Endometrium (tissue), 2 donors: ENCODE data around the gene C1QTNF12.
"Not testable (repeated sequence)": the region's sequence is repeated elsewhere in the genome, so short reads cannot be mapped to it uniquely, and the experiment has no call there.

Experiments used
- FAIRE-seq: peaks from 2 replicates; lab custom pipeline; 2012; peaks lifted over from hg19 to GRCh38; lab: Jason Lieb, UNC
- donor health status: control.
- donor health status: control.

Gene C1QTNF12

DNA sequence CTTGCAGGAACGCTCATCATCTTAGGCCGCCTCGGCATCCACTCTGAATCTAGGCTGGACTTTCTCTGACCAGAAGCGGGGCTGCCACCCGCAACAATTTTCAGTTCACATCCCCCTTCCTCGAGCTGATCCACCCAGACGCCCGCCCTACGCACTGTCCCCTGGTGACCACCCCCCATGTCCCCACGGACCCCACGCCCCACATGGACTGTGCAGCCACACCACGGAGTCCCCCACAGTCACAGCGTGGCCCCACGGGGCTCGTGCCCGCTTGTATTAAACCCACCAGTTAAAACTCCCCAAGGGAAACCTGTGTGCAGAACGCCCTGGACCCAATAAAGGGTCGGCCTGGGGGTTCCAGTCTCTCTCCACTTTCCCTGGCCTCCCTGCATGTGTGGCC, 13.0 kb upstream of the C1QTNF12 start:
- FAIRE-seq = no peak

- no peak for FAIRE-seq
Measured at GRCh38 chr1:1259119-1259488, 12.6 kb upstream of the C1QTNF12 start.

GRCh38 chr1:1256956-1257871, 10.7 kb upstream of the C1QTNF12 start:
- no peak for FAIRE-seq

- FAIRE-seq = no peak
Measured at GRCh38 chr1:1255611-1256010, 9.1 kb upstream of the C1QTNF12 start.

GRCh38 chr1:1255078-1255477, 8.6 kb upstream of the C1QTNF12 start:
- no peak for FAIRE-seq

DNA sequence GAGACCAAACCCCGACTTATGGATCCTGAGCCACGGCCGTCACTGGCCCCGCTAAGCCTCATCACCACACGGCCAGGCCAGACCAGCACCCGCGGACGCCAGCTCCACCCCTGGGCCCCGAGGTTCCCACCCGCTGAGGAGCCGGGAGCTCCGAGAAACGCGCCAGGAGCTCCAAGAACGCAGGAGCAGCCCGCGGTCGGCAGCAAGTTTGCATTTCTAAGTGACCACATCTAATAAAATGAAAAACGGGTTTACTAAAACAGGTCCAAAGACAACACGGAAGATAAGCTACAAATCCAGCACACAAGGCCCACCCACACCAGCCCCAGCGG, 8.1 kb upstream of the C1QTNF12 start:
- FAIRE-seq = no peak

- no peak for FAIRE-seq
Measured at GRCh38 chr1:1253972-1254666, 7.6 kb upstream of the C1QTNF12 start.

DNA sequence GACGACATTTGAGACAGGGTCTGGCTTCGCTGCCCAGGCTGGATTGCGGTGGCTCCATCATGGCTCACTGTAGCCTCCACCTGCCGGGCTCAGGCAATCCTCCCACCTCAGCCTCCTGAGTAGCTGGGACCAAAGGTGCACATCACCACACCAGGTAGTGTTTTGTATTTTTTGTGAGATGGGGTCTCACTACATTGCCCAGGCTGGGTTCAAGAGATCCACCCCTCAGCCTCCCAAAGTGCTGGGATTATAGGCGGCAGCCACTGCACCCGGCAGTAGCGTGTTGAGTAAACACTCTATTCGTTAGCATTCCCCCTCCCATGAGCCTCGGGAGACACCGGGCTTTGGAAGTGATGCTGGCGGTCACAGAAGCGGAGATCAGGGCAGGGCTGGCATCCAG, 6.8 kb upstream of the C1QTNF12 start:
- no peak for FAIRE-seq

DNA sequence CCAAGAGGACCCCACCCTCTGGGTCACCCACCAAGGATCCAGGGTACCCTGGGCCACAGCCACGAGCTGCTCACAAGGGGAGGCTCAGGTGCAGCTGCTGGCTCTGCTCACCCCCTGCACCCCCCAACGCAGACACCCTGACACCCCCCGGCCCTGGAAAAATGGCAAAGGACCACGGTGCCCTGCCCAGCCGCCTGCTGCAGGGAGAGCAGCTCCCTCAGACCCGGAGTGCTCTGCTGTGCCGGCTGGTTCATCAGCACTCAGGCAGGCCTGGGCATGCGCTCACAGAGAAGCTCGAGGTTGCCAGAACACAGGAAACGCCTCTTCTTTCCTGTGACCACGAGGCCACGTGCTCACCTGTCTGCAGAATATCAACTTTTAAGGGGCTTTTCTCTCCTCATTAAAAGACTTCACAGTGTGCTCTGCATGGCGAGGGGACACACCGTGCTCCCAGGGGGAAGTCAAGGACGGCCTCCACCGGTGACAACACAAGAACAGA, 4.3 kb upstream of the C1QTNF12 start:
- no peak for FAIRE-seq

DNA sequence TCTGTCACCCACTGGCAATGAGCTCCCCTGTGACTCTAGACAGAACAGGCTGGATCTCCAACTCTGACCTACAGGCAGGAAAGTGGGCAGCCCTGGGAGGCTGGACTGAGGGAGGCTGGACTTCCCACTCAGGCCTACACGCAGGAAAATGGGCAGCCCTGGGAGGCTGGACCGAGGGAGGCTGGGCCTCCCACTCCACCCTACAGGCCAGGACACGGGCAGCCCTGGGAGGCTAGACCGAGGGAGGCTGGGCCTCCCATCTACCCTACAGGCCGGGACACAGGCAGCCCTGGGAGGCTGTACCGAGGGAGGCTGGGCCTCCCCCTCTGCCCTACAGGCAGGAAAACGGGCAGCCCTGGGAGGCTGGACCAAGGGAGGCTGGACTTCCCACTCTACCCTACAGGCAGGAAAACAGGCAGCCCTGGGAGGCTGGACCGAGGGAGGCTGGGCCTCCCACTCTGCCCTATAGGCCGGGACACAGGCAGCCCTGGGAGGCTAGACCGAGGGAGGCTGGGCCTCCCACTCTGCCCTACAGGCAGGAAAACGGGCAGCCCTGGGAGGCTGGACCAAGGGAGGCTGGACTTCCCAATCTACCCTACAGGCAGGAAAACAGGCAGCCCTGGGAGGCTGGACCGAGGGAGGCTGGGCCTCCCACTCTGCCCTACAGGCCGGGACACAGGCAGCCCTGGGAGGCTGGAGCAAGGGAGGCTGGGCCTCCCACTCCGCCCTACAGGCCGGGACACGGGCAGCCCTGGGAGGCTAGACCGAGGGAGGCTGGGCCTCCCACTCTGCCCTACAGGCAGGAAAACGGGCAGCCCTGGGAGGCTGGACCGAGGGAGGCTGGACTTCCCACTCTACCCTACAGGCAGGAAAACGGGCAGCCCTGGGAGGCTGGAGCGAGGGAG, 1.7 kb upstream of the C1QTNF12 start:
- FAIRE-seq = not testable (repeated sequence)

- no peak for FAIRE-seq
Measured at GRCh38 chr1:1247341-1247913, 905 bp upstream of the C1QTNF12 start.

DNA sequence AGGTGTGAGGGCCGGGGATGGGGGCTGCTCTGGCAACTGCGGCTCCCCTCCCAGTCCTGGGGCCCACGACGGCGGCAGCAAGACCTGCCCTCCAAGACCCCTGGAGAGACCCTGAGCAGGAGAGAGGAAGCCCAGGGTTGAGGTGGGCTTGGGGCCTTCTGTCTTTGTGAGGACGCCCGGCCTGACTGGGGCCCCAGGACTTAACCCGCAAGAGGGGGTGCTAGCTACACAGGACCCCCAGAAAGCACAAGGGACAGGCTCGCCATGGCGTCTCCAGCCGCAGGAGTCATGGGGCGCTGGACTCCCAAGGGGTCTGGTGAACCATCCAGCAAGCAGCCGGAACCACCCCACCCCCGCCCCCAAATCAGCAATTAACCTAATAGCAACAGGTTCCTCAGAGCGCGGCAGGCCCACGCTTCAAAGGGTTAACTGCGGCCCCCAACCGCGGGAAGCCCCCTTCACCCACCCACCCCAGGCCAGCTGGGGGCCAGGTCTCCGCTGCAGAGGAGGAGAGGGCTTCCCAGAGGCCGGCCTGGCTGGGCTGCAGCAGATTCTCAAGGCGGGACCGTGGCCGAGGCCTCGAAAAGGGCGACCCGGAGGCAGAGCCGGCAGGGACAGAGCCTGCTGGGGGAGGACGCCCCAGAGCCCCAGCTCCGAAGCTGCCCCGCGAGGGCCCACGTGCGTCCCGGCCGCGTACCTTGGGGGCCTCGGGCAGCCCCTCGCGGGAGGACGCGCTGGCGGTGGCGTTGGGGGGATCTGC, 525 bp downstream of the C1QTNF12 start:
- no peak for FAIRE-seq

GRCh38 chr1:1245178-1245816, 1.2 kb downstream of the C1QTNF12 start:
- no peak for FAIRE-seq

GRCh38 chr1:1244192-1244811, 2.2 kb downstream of the C1QTNF12 start:
- FAIRE-seq = no peak

DNA sequence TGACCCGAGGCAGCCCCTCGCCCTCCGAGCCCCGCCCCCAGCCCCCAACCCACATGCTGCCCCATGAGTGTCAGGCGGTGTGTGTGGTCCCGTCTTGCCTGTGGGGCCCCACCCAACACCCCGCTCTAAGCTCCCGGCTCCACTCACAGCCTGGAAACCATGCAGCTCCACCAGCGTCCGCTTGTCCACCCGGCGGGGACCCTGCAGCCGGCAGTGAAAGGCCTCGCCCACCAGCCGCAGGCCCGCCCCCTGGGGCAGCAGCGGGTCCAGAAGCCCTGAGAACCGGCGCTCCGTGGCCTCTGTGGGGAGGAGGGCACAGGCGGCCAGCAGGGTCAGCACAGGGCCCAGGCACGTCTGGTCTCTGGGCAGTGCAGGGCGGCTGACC, 2.7 kb downstream of the C1QTNF12 start:
- FAIRE-seq = no peak

DNA sequence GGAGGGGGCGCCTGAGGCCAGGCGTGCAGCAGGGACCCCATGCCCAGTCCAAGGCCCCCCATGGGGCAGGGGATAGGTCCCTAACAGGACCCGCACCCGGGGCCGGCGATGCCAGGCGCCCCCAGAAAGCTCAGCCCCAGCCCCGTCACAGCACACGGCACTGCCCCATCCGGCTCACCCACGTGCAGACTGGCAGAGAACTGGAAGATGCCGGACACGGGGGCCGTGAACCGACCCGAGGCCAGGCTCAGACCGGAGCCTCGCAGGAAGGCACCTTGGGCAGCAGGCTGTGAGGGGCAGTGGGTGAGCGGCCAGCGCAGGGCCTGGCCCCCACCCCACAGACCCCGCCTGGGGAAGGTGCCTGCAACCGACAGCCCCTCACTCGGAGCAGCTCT, 3.3 kb downstream of the C1QTNF12 start:
- no peak for FAIRE-seq

DNA sequence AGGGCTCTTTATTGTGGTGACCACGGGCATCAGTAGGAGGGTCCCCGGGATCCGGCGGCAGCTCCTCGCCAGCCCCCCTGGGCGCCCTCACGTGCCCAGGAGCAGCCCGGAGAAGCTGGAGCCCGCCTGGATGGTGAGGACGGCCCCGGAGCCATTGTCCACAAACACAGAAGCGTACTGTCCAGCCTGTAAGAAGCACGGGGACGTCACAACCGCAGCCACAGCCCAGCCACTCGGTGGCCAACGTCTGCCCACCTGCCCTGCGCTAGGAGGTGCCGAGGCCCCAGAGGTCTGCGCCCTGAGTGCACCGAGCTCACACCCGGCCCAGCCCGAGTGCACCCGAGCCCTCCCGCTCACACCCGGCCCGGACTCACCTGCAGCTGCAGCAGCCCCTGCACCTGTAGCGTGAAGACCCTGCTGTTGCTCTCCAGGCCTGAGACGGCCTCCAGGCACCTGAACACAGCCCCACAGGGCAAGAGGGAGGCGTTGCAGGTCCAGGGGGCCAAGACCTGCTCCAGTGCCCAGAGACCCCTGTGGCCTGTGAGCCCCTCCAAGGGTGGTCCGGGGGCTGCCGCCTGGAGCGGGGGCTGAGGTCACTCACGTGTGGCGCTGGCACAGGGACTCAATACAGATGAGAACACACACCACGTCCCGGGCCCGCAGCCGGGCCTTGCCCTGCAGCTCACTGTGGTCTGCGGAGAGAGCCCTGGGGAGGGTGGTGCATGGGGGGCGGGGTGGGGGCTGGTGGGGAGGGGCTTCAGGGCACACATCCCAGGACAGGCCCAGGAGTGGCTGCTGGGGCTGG, 3.9 kb downstream of the C1QTNF12 start:
- FAIRE-seq = no peak

DNA sequence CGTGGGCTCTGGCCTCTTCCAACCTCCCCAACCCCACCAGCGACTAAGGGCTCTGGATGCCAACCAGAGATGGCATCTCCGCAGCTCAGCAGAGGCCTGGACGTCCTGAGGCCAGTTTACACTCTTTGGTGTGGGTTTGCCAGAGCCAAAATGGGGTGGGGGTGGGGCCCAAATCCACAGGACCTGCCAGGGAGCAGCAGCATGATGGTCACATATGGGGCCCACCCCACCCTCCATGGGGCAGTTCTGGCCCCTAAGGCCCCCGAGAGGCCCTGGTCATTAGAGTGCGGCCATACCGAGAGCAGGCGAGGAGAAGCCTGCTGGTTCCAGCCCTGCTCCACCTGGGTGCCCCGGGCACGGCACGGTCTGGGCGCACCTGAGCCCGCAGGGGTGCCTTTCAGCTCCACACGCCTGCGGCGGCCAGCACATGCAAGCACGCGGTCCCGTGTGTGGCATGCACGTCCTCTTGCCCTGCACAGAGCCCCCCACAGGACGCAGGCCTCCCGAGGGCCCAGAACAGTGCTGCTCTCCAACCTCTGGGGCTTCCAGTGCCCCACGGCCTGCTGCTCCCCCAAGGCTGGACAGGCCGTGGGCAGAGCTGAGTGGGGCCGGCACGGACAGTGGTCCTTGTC, 4.8 kb downstream of the C1QTNF12 start:
- FAIRE-seq = no peak
